WTC11 (cell line): ENCODE measurements around the gene STYK1. TPM values are rescaled to one million over a fixed set of nuclear protein-coding genes. Genes with fewer than 3 reads are reported as not detected.

Experiments used
- ATAC-seq: fragments of 200-7000 bp; cut with Tn5 transposase; 2 replicates; pipeline ENCODE4 v1.10.0; 2021; ENCODE audit warnings: mild to moderate bottlenecking, moderate library complexity
- CTCF ChIA-PET: fragments of 300-600 bp; sonication (Branson Sonifier 250); formaldehyde crosslinking; loops from one replicate; lab custom pipeline; 2021; ENCODE audit warnings: antibody characterized with exemption; lab: Charles Lee
- POLR2A ChIA-PET: fragments of 350-600 bp; sonication (Branson Sonifier 250); formaldehyde crosslinking; loops from one replicate; lab custom pipeline; 2021; ENCODE audit warnings: antibody characterized with exemption; lab: Charles Lee
- DNase-seq: peaks from one replicate; pipeline ENCODE4 v3.0.0; 2021; ENCODE audit warnings: low spot score
- H3K27ac Mint-ChIP-seq: 2 replicates; pipeline ENCODE4 v1.8.0; 2021; ENCODE audit warnings: mixed read lengths
- H3K27me3 Mint-ChIP-seq: 2 replicates; pipeline ENCODE4 v1.8.0; 2021; ENCODE audit warnings: low read depth, mild to moderate bottlenecking, moderate library complexity, mixed read lengths
- H3K36me3 Mint-ChIP-seq: 2 replicates; pipeline ENCODE4 v1.8.0; 2021; ENCODE audit warnings: mixed read lengths
- H3K4me1 Mint-ChIP-seq: 2 replicates; pipeline ENCODE4 v1.8.0; 2022; ENCODE audit warnings: mixed read lengths
- H3K4me3 Mint-ChIP-seq: 2 replicates; pipeline ENCODE4 v1.8.0; 2021; ENCODE audit warnings: mild to moderate bottlenecking, moderate library complexity, mixed read lengths
- H3K9me3 Mint-ChIP-seq: 2 replicates; pipeline ENCODE4 v1.8.0; 2021; ENCODE audit warnings: mixed read lengths
- CBFB ChIP-seq: sonication (generic); formaldehyde crosslinking; IDR thresholded peaks from 2 replicates; pipeline ENCODE4 v1.8.1; 2022; ENCODE audit warnings: mild to moderate bottlenecking, low read depth, missing genetic modification reagents
- FOXK1 ChIP-seq: sonication (generic); formaldehyde crosslinking; IDR thresholded peaks from 2 replicates; pipeline ENCODE4 v1.8.0; 2022; ENCODE audit warnings: mild to moderate bottlenecking, moderate library complexity, missing genetic modification reagents
- GTF2I ChIP-seq: fragments of 250-450 bp; sonication (Bioruptor Pico); conservative IDR thresholded peaks from 2 replicates; pipeline ENCODE4 v1.4.0; 2021; ENCODE audit warnings: mild to moderate bottlenecking
- IRF2 ChIP-seq: sonication (generic); formaldehyde crosslinking; IDR thresholded peaks from 2 replicates; pipeline ENCODE4 v1.8.0; 2022; ENCODE audit warnings: low read depth, missing genetic modification reagents, borderline replicate concordance
- JAZF1 ChIP-seq: fragments of 250-450 bp; sonication (Bioruptor Pico); IDR thresholded peaks from 2 replicates; pipeline ENCODE4 v1.9.0; 2021; ENCODE audit warnings: moderate library complexity, mild to moderate bottlenecking, inconsistent platforms
- MYBL2 ChIP-seq: sonication (generic); formaldehyde crosslinking; IDR thresholded peaks from 2 replicates; pipeline ENCODE4 v1.8.1; 2023; ENCODE audit warnings: mild to moderate bottlenecking, moderate library complexity, missing genetic modification reagents
- ZBTB21 ChIP-seq: sonication (generic); formaldehyde crosslinking; IDR thresholded peaks from 2 replicates; pipeline ENCODE4 v1.8.1; 2023; ENCODE audit warnings: mild to moderate bottlenecking, missing genetic modification reagents, borderline replicate concordance
- ZNF232 ChIP-seq: sonication (generic); formaldehyde crosslinking; IDR thresholded peaks from 2 replicates; pipeline ENCODE4 v1.8.0; 2022; ENCODE audit warnings: mild to moderate bottlenecking, missing genetic modification reagents
- ZNF317 ChIP-seq: sonication (generic); formaldehyde crosslinking; IDR thresholded peaks from 2 replicates; pipeline ENCODE4 v1.8.1; 2023; ENCODE audit warnings: low read depth, mild to moderate bottlenecking, moderate library complexity, missing genetic modification reagents, borderline replicate concordance
- ZNF416 ChIP-seq: fragments of 250-450 bp; sonication (Bioruptor Pico); IDR thresholded peaks from 2 replicates; pipeline ENCODE4 v1.9.0; 2021; ENCODE audit warnings: mild to moderate bottlenecking, inconsistent platforms
- ZNF671 ChIP-seq: fragments of 250-450 bp; sonication (Bioruptor Pico); IDR thresholded peaks from 2 replicates; pipeline ENCODE4 v1.8.0; 2021; ENCODE audit warnings: mild to moderate bottlenecking
- total RNA-seq: library from RNA; stranded (reverse); gene quantifications from 3 replicates; pipeline ENCODE4 v1.2.3, GENCODE V29; 2021
- TF ChIP-seq, protein P1 (sequence below): sonication (generic); formaldehyde crosslinking; IDR thresholded peaks from 2 replicates; pipeline ENCODE4 v1.8.1; 2022; ENCODE audit warnings: low read depth, missing genetic modification reagents, borderline replicate concordance
- TF ChIP-seq, protein P2 (sequence below): sonication (generic); formaldehyde crosslinking; IDR thresholded peaks from 2 replicates; pipeline ENCODE4 v1.8.0; 2022; ENCODE audit warnings: mild to moderate bottlenecking, missing genetic modification reagents
- TF ChIP-seq, protein P3 (sequence below): sonication (generic); formaldehyde crosslinking; IDR thresholded peaks from 2 replicates; pipeline ENCODE4 v1.8.1; 2022; ENCODE audit warnings: mild to moderate bottlenecking, missing genetic modification reagents, moderate library complexity, borderline replicate concordance
- TF ChIP-seq, protein P4 (sequence below): sonication (generic); formaldehyde crosslinking; IDR thresholded peaks from 2 replicates; pipeline ENCODE4 v1.8.1; 2022; ENCODE audit warnings: missing genetic modification reagents, borderline replicate concordance
- TF ChIP-seq, protein P5 (sequence below): sonication (generic); formaldehyde crosslinking; IDR thresholded peaks from 2 replicates; pipeline ENCODE4 v1.8.1; 2023; ENCODE audit warnings: mild to moderate bottlenecking, missing genetic modification reagents, borderline replicate concordance
- TF ChIP-seq, protein P6 (sequence below): sonication (generic); formaldehyde crosslinking; conservative IDR thresholded peaks from 2 replicates; pipeline ENCODE4 v1.8.1; 2023; ENCODE audit warnings: mild to moderate bottlenecking, low read depth, missing genetic modification reagents, moderate library complexity
- TF ChIP-seq, protein P7 (sequence below): sonication (generic); formaldehyde crosslinking; IDR thresholded peaks from 2 replicates; pipeline ENCODE4 v1.8.0; 2022; ENCODE audit warnings: missing genetic modification reagents

STYK1 gene
- total RNA-seq, 1 experiment from 2014 or later, result 1.6 TPM

DNA sequence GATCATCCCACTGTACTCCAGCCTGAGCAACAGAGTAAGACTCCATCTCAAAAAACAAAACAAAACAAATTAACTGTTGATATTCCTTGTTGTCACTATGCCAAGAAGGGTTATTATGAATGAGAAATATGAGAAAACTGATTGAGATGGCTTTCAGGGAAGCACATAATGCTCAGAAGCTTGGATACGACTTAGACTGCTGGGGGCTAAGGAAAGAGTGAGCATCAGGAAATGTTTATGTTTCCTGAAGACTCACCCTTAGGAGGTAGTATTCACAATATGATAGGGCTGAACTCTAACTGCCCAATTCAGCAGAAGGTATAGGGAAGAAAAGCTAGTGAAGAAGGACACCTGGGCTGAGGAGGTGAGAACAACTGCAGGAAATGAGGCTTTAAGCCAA is 6.3 kb downstream of the STYK1 start:
- no peak for DNase-seq
- CTCF ChIA-PET, result no interaction called here
- no peak for ATAC-seq
- H3K27me3 Mint-ChIP-seq, result no peaks in the 10 kb centered on the region
- no peak for TF ChIP-seq ZNF317 (CRISPR knock-in tag)
- TF ChIP-seq, protein P1, sequence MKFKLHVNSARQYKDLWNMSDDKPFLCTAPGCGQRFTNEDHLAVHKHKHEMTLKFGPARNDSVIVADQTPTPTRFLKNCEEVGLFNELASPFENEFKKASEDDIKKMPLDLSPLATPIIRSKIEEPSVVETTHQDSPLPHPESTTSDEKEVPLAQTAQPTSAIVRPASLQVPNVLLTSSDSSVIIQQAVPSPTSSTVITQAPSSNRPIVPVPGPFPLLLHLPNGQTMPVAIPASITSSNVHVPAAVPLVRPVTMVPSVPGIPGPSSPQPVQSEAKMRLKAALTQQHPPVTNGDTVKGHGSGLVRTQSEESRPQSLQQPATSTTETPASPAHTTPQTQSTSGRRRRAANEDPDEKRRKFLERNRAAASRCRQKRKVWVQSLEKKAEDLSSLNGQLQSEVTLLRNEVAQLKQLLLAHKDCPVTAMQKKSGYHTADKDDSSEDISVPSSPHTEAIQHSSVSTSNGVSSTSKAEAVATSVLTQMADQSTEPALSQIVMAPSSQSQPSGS (CRISPR knock-in tag), result no peak
- no peak for TF ChIP-seq ZNF671 (CRISPR knock-in tag)
- TF ChIP-seq ZNF416 (CRISPR knock-in tag), result no peak
- TF ChIP-seq GTF2I, result no peak
- TF ChIP-seq, protein P2, sequence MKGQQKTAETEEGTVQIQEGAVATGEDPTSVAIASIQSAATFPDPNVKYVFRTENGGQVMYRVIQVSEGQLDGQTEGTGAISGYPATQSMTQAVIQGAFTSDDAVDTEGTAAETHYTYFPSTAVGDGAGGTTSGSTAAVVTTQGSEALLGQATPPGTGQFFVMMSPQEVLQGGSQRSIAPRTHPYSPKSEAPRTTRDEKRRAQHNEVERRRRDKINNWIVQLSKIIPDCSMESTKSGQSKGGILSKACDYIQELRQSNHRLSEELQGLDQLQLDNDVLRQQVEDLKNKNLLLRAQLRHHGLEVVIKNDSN (CRISPR knock-in tag), result no peak
- no peak for TF ChIP-seq MYBL2
- TF ChIP-seq, protein P3, sequence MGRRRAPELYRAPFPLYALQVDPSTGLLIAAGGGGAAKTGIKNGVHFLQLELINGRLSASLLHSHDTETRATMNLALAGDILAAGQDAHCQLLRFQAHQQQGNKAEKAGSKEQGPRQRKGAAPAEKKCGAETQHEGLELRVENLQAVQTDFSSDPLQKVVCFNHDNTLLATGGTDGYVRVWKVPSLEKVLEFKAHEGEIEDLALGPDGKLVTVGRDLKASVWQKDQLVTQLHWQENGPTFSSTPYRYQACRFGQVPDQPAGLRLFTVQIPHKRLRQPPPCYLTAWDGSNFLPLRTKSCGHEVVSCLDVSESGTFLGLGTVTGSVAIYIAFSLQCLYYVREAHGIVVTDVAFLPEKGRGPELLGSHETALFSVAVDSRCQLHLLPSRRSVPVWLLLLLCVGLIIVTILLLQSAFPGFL, result no peak
- no peak for TF ChIP-seq CBFB (CRISPR knock-in tag)
- TF ChIP-seq, protein P4, sequence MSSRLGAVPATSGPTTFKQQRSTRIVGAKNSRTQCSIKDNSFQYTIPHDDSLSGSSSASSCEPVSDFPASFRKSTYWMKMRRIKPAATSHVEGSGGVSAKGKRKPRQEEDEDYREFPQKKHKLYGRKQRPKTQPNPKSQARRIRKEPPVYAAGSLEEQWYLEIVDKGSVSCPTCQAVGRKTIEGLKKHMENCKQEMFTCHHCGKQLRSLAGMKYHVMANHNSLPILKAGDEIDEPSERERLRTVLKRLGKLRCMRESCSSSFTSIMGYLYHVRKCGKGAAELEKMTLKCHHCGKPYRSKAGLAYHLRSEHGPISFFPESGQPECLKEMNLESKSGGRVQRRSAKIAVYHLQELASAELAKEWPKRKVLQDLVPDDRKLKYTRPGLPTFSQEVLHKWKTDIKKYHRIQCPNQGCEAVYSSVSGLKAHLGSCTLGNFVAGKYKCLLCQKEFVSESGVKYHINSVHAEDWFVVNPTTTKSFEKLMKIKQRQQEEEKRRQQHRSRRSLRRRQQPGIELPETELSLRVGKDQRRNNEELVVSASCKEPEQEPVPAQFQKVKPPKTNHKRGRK (CRISPR knock-in tag), result no peak
- TF ChIP-seq ZBTB21 (CRISPR knock-in tag), result no peak
- TF ChIP-seq IRF2 (CRISPR knock-in tag), result no peak
- TF ChIP-seq, protein P5, sequence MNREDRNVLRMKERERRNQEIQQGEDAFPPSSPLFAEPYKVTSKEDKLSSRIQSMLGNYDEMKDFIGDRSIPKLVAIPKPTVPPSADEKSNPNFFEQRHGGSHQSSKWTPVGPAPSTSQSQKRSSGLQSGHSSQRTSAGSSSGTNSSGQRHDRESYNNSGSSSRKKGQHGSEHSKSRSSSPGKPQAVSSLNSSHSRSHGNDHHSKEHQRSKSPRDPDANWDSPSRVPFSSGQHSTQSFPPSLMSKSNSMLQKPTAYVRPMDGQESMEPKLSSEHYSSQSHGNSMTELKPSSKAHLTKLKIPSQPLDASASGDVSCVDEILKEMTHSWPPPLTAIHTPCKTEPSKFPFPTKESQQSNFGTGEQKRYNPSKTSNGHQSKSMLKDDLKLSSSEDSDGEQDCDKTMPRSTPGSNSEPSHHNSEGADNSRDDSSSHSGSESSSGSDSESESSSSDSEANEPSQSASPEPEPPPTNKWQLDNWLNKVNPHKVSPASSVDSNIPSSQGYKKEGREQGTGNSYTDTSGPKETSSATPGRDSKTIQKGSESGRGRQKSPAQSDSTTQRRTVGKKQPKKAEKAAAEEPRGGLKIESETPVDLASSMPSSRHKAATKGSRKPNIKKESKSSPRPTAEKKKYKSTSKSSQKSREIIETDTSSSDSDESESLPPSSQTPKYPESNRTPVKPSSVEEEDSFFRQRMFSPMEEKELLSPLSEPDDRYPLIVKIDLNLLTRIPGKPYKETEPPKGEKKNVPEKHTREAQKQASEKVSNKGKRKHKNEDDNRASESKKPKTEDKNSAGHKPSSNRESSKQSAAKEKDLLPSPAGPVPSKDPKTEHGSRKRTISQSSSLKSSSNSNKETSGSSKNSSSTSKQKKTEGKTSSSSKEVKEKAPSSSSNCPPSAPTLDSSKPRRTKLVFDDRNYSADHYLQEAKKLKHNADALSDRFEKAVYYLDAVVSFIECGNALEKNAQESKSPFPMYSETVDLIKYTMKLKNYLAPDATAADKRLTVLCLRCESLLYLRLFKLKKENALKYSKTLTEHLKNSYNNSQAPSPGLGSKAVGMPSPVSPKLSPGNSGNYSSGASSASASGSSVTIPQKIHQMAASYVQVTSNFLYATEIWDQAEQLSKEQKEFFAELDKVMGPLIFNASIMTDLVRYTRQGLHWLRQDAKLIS (CRISPR knock-in tag), result no peak
- TF ChIP-seq FOXK1 (CRISPR knock-in tag), result no peak
- TF ChIP-seq, protein P6, sequence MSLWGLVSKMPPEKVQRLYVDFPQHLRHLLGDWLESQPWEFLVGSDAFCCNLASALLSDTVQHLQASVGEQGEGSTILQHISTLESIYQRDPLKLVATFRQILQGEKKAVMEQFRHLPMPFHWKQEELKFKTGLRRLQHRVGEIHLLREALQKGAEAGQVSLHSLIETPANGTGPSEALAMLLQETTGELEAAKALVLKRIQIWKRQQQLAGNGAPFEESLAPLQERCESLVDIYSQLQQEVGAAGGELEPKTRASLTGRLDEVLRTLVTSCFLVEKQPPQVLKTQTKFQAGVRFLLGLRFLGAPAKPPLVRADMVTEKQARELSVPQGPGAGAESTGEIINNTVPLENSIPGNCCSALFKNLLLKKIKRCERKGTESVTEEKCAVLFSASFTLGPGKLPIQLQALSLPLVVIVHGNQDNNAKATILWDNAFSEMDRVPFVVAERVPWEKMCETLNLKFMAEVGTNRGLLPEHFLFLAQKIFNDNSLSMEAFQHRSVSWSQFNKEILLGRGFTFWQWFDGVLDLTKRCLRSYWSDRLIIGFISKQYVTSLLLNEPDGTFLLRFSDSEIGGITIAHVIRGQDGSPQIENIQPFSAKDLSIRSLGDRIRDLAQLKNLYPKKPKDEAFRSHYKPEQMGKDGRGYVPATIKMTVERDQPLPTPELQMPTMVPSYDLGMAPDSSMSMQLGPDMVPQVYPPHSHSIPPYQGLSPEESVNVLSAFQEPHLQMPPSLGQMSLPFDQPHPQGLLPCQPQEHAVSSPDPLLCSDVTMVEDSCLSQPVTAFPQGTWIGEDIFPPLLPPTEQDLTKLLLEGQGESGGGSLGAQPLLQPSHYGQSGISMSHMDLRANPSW (CRISPR knock-in tag), result no peak
- no peak for TF ChIP-seq ZNF232 (CRISPR knock-in tag)
- TF ChIP-seq JAZF1 (CRISPR knock-in tag), result no peak
- TF ChIP-seq, protein P7, sequence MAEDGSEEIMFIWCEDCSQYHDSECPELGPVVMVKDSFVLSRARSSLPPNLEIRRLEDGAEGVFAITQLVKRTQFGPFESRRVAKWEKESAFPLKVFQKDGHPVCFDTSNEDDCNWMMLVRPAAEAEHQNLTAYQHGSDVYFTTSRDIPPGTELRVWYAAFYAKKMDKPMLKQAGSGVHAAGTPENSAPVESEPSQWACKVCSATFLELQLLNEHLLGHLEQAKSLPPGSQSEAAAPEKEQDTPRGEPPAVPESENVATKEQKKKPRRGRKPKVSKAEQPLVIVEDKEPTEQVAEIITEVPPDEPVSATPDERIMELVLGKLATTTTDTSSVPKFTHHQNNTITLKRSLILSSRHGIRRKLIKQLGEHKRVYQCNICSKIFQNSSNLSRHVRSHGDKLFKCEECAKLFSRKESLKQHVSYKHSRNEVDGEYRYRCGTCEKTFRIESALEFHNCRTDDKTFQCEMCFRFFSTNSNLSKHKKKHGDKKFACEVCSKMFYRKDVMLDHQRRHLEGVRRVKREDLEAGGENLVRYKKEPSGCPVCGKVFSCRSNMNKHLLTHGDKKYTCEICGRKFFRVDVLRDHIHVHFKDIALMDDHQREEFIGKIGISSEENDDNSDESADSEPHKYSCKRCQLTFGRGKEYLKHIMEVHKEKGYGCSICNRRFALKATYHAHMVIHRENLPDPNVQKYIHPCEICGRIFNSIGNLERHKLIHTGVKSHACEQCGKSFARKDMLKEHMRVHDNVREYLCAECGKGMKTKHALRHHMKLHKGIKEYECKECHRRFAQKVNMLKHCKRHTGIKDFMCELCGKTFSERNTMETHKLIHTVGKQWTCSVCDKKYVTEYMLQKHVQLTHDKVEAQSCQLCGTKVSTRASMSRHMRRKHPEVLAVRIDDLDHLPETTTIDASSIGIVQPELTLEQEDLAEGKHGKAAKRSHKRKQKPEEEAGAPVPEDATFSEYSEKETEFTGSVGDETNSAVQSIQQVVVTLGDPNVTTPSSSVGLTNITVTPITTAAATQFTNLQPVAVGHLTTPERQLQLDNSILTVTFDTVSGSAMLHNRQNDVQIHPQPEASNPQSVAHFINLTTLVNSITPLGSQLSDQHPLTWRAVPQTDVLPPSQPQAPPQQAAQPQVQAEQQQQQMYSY (CRISPR knock-in tag), result no peak
- H3K4me3 Mint-ChIP-seq, result no peak overlapping the region
- H3K4me1 Mint-ChIP-seq, result peaks cover 4% of the 10 kb centered on the region
- H3K27ac Mint-ChIP-seq, result no peak overlapping the region
- H3K9me3 Mint-ChIP-seq, result peaks cover 4% of the 10 kb centered on the region; the same call in 1 of the 2 replicates
- POLR2A ChIA-PET, result no interaction called here
- H3K36me3 Mint-ChIP-seq, result no peaks in the 10 kb centered on the region
